HEK293T (cell line): ENCODE data around the gene LRRC59.

Experiments used
- CTCF ChIA-PET: fragments of 350-600 bp; formaldehyde crosslinking; extraction: SDS; loops from one replicate; lab custom pipeline; 2021; ENCODE audit warnings: antibody characterized with exemption, inconsistent platforms; lab: Yijun Ruan, JAX
- POLR2A ChIA-PET: fragments of 350-600 bp; formaldehyde crosslinking; extraction: SDS; loops from one replicate; lab custom pipeline; 2020; ENCODE audit warnings: antibody characterized with exemption, inconsistent platforms; lab: Yijun Ruan, JAX
- DNase-seq: peaks from one replicate; pipeline ENCODE4 v3.0.0; 2012; ENCODE audit warnings: mixed read lengths; ENCODE audit errors: extremely low spot score
- ARNT ChIP-seq: fragments of 450-650 bp; IDR thresholded peaks from 2 replicates; pipeline ENCODE4 v1.6.1; 2017; ENCODE audit warnings: mild to moderate bottlenecking
- BHLHE40 ChIP-seq: fragments of 450-650 bp; IDR thresholded peaks from 2 replicates; pipeline ENCODE4 v1.6.1; 2016; ENCODE audit warnings: mild to moderate bottlenecking, moderate library complexity, borderline replicate concordance
- CTBP1 ChIP-seq: fragments of 450-650 bp; IDR thresholded peaks from 2 replicates; pipeline ENCODE4 v1.6.1; 2016; ENCODE audit warnings: borderline replicate concordance
- ELF4 ChIP-seq: fragments of 450-650 bp; IDR thresholded peaks from 2 replicates; pipeline ENCODE4 v1.6.1; 2017; ENCODE audit warnings: antibody characterized with exemption
- FOXA1 ChIP-seq: fragments of 450-650 bp; IDR thresholded peaks from 2 replicates; pipeline ENCODE4 v1.6.1; 2016; ENCODE audit warnings: mild to moderate bottlenecking
- FOXK2 ChIP-seq: fragments of 450-650 bp; IDR thresholded peaks from 2 replicates; pipeline ENCODE4 v1.6.1; 2016; ENCODE audit warnings: mild to moderate bottlenecking
- FOXM1 ChIP-seq: fragments of 450-650 bp; IDR thresholded peaks from 2 replicates; pipeline ENCODE4 v1.6.1; 2017; ENCODE audit warnings: mild to moderate bottlenecking, borderline replicate concordance
- HDGF ChIP-seq: fragments of 450-650 bp; IDR thresholded peaks from 2 replicates; pipeline ENCODE4 v1.6.1; 2017; ENCODE audit warnings: antibody characterized with exemption, borderline replicate concordance
- L3MBTL2 ChIP-seq: fragments of 450-650 bp; conservative IDR thresholded peaks from 2 replicates; pipeline ENCODE4 v1.6.1; 2016; ENCODE audit warnings: mild to moderate bottlenecking
- LEF1 ChIP-seq: fragments of 450-650 bp; IDR thresholded peaks from 2 replicates; pipeline ENCODE4 v1.6.1; 2017; ENCODE audit warnings: mild to moderate bottlenecking, borderline replicate concordance
- NFRKB ChIP-seq: fragments of 450-650 bp; IDR thresholded peaks from 2 replicates; pipeline ENCODE4 v1.6.1; 2016; ENCODE audit warnings: mild to moderate bottlenecking, moderate library complexity
- PKNOX1 ChIP-seq: fragments of 450-650 bp; IDR thresholded peaks from 2 replicates; pipeline ENCODE4 v1.6.1; 2016
- SP1 ChIP-seq: fragments of 450-650 bp; IDR thresholded peaks from 2 replicates; pipeline ENCODE4 v1.6.1; 2017
- SUZ12 ChIP-seq: fragments of 450-650 bp; IDR thresholded peaks from 2 replicates; pipeline ENCODE4 v1.6.1; 2016; ENCODE audit warnings: mild to moderate bottlenecking
- TARDBP ChIP-seq: fragments of 450-650 bp; IDR thresholded peaks from 2 replicates; pipeline ENCODE4 v1.6.1; 2016
- ZNF384 ChIP-seq: fragments of 450-650 bp; IDR thresholded peaks from 2 replicates; pipeline ENCODE4 v1.6.1; 2016

LRRC59 gene

GRCh38 chr17:50358177-50358576, 39.1 kb downstream of the LRRC59 start:
- TF ChIP-seq ELF4 (no peak), TARDBP (no peak), PKNOX1 (no peak), FOXK2 (no peak), ZNF384 (no peak), L3MBTL2 (no peak), NFRKB (no peak), FOXA1 (no peak), SUZ12 (no peak), CTBP1 (no peak), BHLHE40 (no peak), FOXM1 (no peak), SP1 (no peak), ARNT (no peak)
- ChIA-PET POLR2A (no interaction called here), CTCF (no interaction called here)

DNA sequence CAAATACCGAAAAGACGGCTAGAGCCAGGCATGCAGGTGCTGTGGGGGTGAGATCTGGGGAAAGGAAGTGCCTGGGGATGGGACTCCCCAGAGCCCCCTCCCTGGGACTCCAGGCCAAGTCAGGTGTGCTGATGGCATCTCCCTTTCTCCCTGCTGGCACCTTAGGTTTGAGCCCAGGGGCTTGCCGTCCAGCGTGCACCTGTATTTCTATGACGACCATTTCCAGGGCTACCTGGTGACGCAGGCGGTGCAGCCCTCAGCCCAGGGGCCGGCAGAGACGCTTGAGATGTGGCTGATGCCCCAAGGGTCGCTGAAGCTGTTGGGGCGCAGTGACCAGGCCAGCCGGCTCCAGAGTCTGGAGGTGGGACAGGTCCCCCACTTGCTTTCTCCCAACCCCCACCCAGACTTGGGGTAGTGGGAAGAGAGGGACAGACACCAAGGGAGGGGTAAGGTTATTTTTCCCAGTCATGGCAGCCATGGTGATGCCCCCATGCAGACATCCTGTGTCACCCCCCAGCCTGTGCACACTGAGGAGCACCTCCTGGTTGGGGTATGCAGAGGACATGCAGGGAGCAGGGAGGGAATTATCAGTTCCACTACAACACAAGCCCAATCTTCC, 40.3 kb downstream of the LRRC59 start:
- no peak for DNase-seq
- ChIA-PET POLR2A (no interaction called here), CTCF (interaction anchor here (0.7 kb wide), 1 partner anchor 8 kb away, joined by 3 read pairs; no protein-coding TSS in a partner anchor)
- TF ChIP-seq SUZ12: no peak
- TF ChIP-seq ELF4: no peak
- TF ChIP-seq NFRKB: no peak
- TF ChIP-seq FOXM1: no peak
- TF ChIP-seq L3MBTL2: no peak
- no peak for TF ChIP-seq ARNT
- no peak for TF ChIP-seq SP1
- no peak for TF ChIP-seq FOXA1
- TF ChIP-seq BHLHE40: no peak
- TF ChIP-seq FOXK2: no peak
- no peak for TF ChIP-seq CTBP1
- TF ChIP-seq PKNOX1: no peak
- TF ChIP-seq HDGF: no peak
- TF ChIP-seq TARDBP: no peak
- TF ChIP-seq LEF1: no peak
- no peak for TF ChIP-seq ZNF384

More at GRCh38 chr17:50358177-50358576, 39.1 kb downstream of the LRRC59 start:
- no peak for DNase-seq

GRCh38 chr17:50356418-50356817, 40.9 kb downstream of the LRRC59 start:
- TF ChIP-seq L3MBTL2: no peak
- no peak for TF ChIP-seq FOXM1
- TF ChIP-seq SUZ12: no peak
- TF ChIP-seq LEF1: no peak
- TF ChIP-seq ELF4: no peak
- TF ChIP-seq HDGF: no peak
- no peak for TF ChIP-seq ZNF384
- no peak for TF ChIP-seq SP1
- no peak for TF ChIP-seq FOXA1
- TF ChIP-seq CTBP1: no peak
- no peak for TF ChIP-seq FOXK2
- no peak for DNase-seq
- POLR2A ChIA-PET: interaction anchor here (1.5 kb wide), 1 partner anchor 10 kb away, joined by 7 read pairs; the partner anchor contains the start of gene XYLT2
- CTCF ChIA-PET: no interaction called here

GRCh38 chr17:50355701-50356341, 41.5 kb downstream of the LRRC59 start:
- DNase-seq: no peak
- ChIA-PET CTCF (no interaction called here), POLR2A (interaction anchor here (1.5 kb wide), 1 partner anchor 9 kb away, joined by 7 read pairs; the partner anchor contains the start of gene XYLT2)
- TF ChIP-seq SUZ12 (no peak), NFRKB (no peak), FOXA1 (no peak), CTBP1 (no peak), ELF4 (no peak), BHLHE40 (no peak), HDGF (no peak), ZNF384 (no peak), L3MBTL2 (no peak), FOXK2 (no peak), TARDBP (no peak), FOXM1 (no peak), PKNOX1 (no peak), LEF1 (no peak), ARNT (no peak), SP1 (no peak)

GRCh38 chr17:50355336-50355700, 42.0 kb downstream of the LRRC59 start:
- CTCF ChIA-PET: no interaction called here

More at GRCh38 chr17:50355336-50355700, 42.0 kb downstream of the LRRC59 start:
- DNase-seq: no peak
- TF ChIP-seq ELF4 (no peak), HDGF (no peak), PKNOX1 (no peak), FOXA1 (no peak), TARDBP (no peak), SUZ12 (no peak)
- POLR2A ChIA-PET: interaction anchor here (1.5 kb wide), 1 partner anchor 9 kb away, joined by 7 read pairs; the partner anchor contains the start of gene XYLT2
